ENCODE data around the gene P4HB.

P4HB gene

GRCh38 chr17:81854974-81855774 lies 5.2 kb downstream of the P4HB start:
- no peak for TF ChIP-seq CTCF (IDR thresholded peaks at IDR 0.05; ENCODE audit: control insufficient read depth, insufficient read depth, low read depth, low read length, missing control alignments)
- no peak for DNase-seq (ENCODE audit: low read depth)
- no peak overlapping the region for H3K4me3 ChIP-seq (ENCODE audit: control insufficient read depth, low read depth, low read length)

GRCh38 chr17:81852237-81852636 lies 8.1 kb downstream of the P4HB start:
- DNase-seq (ENCODE audit: low read depth), result no peak
- H3K4me3 ChIP-seq (ENCODE audit: control insufficient read depth, low read depth, low read length), result no peak overlapping the region
- no peak for TF ChIP-seq CTCF (IDR thresholded peaks at IDR 0.05; ENCODE audit: control insufficient read depth, insufficient read depth, low read depth, low read length, missing control alignments)

- no peak for TF ChIP-seq CTCF (IDR thresholded peaks at IDR 0.05; ENCODE audit: control insufficient read depth, insufficient read depth, low read depth, low read length, missing control alignments)
Observed at GRCh38 chr17:81851423-81851822, 8.9 kb downstream of the P4HB start.

GRCh38 chr17:81849457-81849856 lies 10.9 kb downstream of the P4HB start:
- no peak for TF ChIP-seq CTCF (IDR thresholded peaks at IDR 0.05; ENCODE audit: control insufficient read depth, insufficient read depth, low read depth, low read length, missing control alignments)
- no peak overlapping the region for H3K4me3 ChIP-seq (ENCODE audit: control insufficient read depth, low read depth, low read length)
- DNase-seq (ENCODE audit: low read depth), result no peak

More at GRCh38 chr17:81851423-81851822, 8.9 kb downstream of the P4HB start:
- H3K4me3 ChIP-seq (ENCODE audit: control insufficient read depth, low read depth, low read length), result no peak overlapping the region
- no peak for DNase-seq (ENCODE audit: low read depth)

- TF ChIP-seq CTCF (IDR thresholded peaks at IDR 0.05; ENCODE audit: control insufficient read depth, insufficient read depth, low read depth, low read length, missing control alignments), result no peak
Observed at GRCh38 chr17:81846743-81847689, 13.3 kb downstream of the P4HB start.

GRCh38 chr17:81845881-81846742 lies 14.2 kb downstream of the P4HB start:
- no peak for TF ChIP-seq CTCF (IDR thresholded peaks at IDR 0.05; ENCODE audit: control insufficient read depth, insufficient read depth, low read depth, low read length, missing control alignments)
- no peak overlapping the region for H3K4me3 ChIP-seq (ENCODE audit: control insufficient read depth, low read depth, low read length)
- no peak for DNase-seq (ENCODE audit: low read depth)

More at GRCh38 chr17:81846743-81847689, 13.3 kb downstream of the P4HB start:
- no peak for DNase-seq (ENCODE audit: low read depth)
- no peak overlapping the region for H3K4me3 ChIP-seq (ENCODE audit: control insufficient read depth, low read depth, low read length)

Data from AG09309 (cell line).